Panc1 (cell line): Measurements from ENCODE around the gene DVL3.

Experiments used
- POLR2AphosphoS5 ChIP-seq: IDR thresholded peaks from 2 replicates; pipeline ENCODE4 v1.6.1; 2012; ENCODE audit warnings: mild to moderate bottlenecking, low read depth, low read length, moderate library complexity
- SIN3A ChIP-seq: IDR thresholded peaks from 2 replicates; pipeline ENCODE4 v1.6.1; 2012; ENCODE audit warnings: low read depth, mild to moderate bottlenecking, low read length, moderate library complexity, borderline replicate concordance; ENCODE audit not compliant: insufficient read depth
- TCF7L2 ChIP-seq: IDR thresholded peaks from 2 replicates; pipeline ENCODE4 v1.6.1; 2011; ENCODE audit warnings: mild to moderate bottlenecking, low read depth, low read length, inconsistent platforms
- TF ChIP-seq, protein P1 (sequence below), 2 experiments: IDR thresholded peaks; 2 replicates each; pipeline ENCODE4 v1.6.1; 2011 to 2012; ENCODE audit warnings: low read depth in 2 of 2, control low read depth in 1 of 2, low read length in 1 of 2, mild to moderate bottlenecking in 1 of 2, moderate library complexity in 1 of 2; ENCODE audit not compliant: insufficient read depth in 1 of 2
- TF ChIP-seq, protein P2 (sequence below): fragments of 450-650 bp; IDR thresholded peaks from 2 replicates; pipeline ENCODE4 v1.5.1; 2017; ENCODE audit warnings: mild to moderate bottlenecking

DNA sequence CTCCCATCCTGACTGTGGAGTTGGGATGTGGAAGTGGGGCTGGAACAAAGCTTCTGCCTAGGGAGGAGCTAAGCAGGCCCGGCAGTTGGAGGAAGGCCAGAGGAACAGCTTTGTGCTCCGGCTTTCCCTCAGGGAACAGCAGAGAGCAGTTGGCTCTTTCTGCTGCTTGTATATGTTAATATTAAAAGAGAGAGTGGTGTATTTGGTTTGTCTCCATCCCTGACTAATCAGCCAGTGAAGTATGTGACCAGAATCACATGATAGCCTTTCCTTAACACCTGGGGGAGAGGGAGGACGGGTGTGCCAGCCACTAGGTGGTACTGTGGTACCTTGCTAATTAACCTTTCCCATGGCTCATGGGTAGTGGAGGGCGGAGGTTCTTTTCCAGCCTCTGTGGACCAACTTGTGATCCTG lies 10.1 kb upstream of the DVL3 start:
- TF ChIP-seq, protein P1, sequence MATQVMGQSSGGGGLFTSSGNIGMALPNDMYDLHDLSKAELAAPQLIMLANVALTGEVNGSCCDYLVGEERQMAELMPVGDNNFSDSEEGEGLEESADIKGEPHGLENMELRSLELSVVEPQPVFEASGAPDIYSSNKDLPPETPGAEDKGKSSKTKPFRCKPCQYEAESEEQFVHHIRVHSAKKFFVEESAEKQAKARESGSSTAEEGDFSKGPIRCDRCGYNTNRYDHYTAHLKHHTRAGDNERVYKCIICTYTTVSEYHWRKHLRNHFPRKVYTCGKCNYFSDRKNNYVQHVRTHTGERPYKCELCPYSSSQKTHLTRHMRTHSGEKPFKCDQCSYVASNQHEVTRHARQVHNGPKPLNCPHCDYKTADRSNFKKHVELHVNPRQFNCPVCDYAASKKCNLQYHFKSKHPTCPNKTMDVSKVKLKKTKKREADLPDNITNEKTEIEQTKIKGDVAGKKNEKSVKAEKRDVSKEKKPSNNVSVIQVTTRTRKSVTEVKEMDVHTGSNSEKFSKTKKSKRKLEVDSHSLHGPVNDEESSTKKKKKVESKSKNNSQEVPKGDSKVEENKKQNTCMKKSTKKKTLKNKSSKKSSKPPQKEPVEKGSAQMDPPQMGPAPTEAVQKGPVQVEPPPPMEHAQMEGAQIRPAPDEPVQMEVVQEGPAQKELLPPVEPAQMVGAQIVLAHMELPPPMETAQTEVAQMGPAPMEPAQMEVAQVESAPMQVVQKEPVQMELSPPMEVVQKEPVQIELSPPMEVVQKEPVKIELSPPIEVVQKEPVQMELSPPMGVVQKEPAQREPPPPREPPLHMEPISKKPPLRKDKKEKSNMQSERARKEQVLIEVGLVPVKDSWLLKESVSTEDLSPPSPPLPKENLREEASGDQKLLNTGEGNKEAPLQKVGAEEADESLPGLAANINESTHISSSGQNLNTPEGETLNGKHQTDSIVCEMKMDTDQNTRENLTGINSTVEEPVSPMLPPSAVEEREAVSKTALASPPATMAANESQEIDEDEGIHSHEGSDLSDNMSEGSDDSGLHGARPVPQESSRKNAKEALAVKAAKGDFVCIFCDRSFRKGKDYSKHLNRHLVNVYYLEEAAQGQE (IDR thresholded peaks at IDR 0.05; ENCODE audit: insufficient read depth in 1 of 2, low read depth in 2 of 2, low read length in 1 of 2) = no peak
- TF ChIP-seq, protein P2, sequence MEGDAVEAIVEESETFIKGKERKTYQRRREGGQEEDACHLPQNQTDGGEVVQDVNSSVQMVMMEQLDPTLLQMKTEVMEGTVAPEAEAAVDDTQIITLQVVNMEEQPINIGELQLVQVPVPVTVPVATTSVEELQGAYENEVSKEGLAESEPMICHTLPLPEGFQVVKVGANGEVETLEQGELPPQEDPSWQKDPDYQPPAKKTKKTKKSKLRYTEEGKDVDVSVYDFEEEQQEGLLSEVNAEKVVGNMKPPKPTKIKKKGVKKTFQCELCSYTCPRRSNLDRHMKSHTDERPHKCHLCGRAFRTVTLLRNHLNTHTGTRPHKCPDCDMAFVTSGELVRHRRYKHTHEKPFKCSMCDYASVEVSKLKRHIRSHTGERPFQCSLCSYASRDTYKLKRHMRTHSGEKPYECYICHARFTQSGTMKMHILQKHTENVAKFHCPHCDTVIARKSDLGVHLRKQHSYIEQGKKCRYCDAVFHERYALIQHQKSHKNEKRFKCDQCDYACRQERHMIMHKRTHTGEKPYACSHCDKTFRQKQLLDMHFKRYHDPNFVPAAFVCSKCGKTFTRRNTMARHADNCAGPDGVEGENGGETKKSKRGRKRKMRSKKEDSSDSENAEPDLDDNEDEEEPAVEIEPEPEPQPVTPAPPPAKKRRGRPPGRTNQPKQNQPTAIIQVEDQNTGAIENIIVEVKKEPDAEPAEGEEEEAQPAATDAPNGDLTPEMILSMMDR = peak; percentile 78
- no peak for TF ChIP-seq SIN3A
- TF ChIP-seq POLR2AphosphoS5 = no peak
- TF ChIP-seq TCF7L2 = no peak
